Measurements from ENCODE around the gene SEC22C. TPM values are rescaled to one million over a fixed set of nuclear protein-coding genes. Genes with fewer than 3 reads are reported as not detected.

Gene SEC22C
- total and polyA plus RNA-seq, 7 donors = 11.2 to 46.8 (median 15.5) TPM

DNA sequence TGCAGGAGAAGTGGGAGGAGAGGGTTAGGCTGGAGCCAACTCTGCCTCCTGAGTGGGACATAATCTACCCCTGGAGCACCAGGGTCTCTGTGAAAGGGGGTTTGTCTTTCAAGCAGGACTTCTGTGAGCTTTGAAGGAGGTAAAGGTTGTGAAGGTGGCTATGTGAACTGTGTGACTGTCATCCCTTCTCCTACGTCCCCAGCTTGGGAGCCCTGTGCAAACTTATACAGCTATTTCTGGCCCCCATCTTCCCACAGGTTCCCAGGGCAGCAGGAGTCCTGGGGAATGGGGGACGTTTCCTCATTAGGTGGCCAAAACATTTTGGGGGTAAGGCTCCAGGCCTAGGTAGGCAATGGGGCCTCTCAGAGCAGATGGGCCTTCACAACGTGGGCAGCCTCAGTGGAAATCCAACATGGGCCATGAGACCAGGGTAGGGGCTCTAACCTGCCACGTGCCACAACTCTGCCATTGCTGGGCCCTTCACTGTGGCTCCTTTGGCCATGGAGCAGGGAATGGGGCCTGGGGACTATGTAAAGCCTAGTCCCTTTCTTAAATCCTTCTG lies 75.8 kb downstream of the SEC22C start:
- 78 to 96% (median 87%) methylated on average over 4 of the region's 4 CpGs for WGBS, 3 donors
- no peaks in the 10 kb centered on the region for H3K36me3 ChIP-seq (ENCODE audit: insufficient read depth in 1 of 2, low read depth in 1 of 2)
- intact Hi-C loops (cut with DNase I) = no loop called here
- H3K27me3 ChIP-seq (ENCODE audit: insufficient read depth in 3 of 3, low read length in 2 of 3) = peaks cover 0 to 33% (median 8%) of the 10 kb centered on the region in 3 donors
- no peak overlapping the region for H3K4me3 ChIP-seq
- H3K4me1 ChIP-seq = peaks cover 8% of the 10 kb centered on the region
- no peaks in the 10 kb centered on the region for H3K9me3 ChIP-seq
- no peak for DNase-seq
- no peak overlapping the region for H3K27ac ChIP-seq
- TF ChIP-seq, protein P1, sequence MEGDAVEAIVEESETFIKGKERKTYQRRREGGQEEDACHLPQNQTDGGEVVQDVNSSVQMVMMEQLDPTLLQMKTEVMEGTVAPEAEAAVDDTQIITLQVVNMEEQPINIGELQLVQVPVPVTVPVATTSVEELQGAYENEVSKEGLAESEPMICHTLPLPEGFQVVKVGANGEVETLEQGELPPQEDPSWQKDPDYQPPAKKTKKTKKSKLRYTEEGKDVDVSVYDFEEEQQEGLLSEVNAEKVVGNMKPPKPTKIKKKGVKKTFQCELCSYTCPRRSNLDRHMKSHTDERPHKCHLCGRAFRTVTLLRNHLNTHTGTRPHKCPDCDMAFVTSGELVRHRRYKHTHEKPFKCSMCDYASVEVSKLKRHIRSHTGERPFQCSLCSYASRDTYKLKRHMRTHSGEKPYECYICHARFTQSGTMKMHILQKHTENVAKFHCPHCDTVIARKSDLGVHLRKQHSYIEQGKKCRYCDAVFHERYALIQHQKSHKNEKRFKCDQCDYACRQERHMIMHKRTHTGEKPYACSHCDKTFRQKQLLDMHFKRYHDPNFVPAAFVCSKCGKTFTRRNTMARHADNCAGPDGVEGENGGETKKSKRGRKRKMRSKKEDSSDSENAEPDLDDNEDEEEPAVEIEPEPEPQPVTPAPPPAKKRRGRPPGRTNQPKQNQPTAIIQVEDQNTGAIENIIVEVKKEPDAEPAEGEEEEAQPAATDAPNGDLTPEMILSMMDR (IDR thresholded peaks at IDR 0.05) = no peak
- ATAC-seq = no peak

DNA sequence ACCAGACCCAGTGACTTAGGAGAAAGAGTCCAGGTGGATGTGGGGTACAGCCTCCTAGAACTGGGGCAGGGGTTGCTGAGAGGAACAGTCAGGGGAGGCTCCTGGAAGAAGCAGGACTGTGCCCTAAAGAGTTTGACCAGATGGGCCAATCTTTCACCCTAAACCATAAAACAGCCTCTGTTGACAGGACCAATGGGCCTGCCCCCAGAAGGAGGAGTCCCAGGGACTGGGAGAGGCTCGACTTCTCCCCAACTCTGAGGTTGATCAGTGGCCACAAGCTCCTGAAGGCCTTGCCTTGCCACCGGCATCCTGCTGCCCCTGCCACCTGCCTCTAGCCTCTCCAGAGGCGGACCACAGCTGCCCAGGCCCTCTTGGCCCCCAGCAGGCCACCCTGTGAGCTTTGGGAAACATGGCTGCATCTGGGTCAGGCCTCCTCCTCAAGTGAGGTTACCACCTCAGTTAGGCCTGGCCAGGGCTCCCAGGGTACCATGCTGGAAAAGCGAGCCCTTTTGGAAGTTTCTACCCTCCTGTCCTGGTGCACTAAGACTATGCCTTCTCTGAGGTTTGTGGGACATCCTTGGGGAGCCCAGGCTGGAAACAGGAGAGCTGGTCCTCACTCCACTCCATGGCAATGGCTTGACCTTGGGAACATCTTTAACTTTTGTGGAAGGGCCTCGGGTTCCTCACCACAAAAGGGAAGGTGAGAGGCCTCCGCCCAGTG lies 76.5 kb downstream of the SEC22C start:
- peaks cover 0 to 38% (median 11%) of the 10 kb centered on the region in 3 donors for H3K27me3 ChIP-seq (ENCODE audit: insufficient read depth in 3 of 3, low read length in 2 of 3)
- TF ChIP-seq, protein P1 (IDR thresholded peaks at IDR 0.05) = no peak
- H3K4me3 ChIP-seq = no peak overlapping the region
- H3K36me3 ChIP-seq (ENCODE audit: insufficient read depth in 1 of 2, low read depth in 1 of 2) = no peaks in the 10 kb centered on the region
- H3K4me1 ChIP-seq = peaks cover 8% of the 10 kb centered on the region
- no peak overlapping the region for H3K27ac ChIP-seq
- ATAC-seq = no peak
- intact Hi-C loops (cut with DNase I) = no loop called here
- DNase-seq = no peak
- 89 to 91% (median 90%) methylated on average over 6 of the region's 6 CpGs for WGBS, 3 donors
- no peaks in the 10 kb centered on the region for H3K9me3 ChIP-seq

DNA sequence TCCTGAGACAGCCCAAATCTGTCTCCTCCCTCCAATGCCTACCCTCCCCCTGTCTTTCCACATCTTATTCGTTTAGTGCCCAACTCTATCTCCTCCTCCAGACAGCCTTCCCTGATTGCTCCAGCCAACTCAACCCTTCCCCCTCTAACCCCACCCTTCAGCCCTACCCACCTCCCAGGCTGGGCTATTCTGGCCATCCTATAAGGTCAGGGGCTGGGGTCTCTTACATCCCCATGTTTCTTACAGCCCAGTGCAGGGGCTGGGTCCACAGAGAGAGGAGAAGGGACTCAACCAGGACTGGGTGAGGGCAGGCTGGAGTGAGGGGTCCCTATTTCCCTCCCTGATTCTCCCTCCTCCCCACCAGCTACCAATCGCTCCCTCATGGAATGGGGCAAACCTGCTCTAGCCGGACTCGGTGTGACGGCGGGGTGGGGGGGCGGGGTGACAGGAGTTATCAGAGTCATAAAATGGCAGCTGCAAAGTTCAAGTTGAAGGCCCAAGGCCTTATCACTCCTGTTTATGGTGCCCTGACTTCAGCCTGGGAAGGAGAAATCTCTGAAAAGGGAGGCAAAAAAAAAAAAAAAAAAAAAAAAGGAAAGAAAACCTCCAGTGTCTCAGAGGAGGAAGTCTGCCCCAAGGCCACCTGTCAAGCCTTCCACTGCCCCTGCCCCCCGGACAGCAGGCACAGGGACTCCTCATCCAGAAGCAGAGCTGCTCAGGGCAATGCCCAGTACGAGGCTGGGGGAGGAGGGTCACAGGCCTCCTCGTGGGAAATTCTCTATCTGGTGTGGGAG lies 77.2 kb downstream of the SEC22C start:
- H3K36me3 ChIP-seq (ENCODE audit: insufficient read depth in 1 of 2, low read depth in 1 of 2) = no peaks in the 10 kb centered on the region
- H3K4me3 ChIP-seq = no peak overlapping the region
- H3K27me3 ChIP-seq (ENCODE audit: insufficient read depth in 3 of 3, low read length in 2 of 3) = peaks cover 0 to 36% (median 14%) of the 10 kb centered on the region in 3 donors
- peaks cover 8% of the 10 kb centered on the region for H3K4me1 ChIP-seq
- no peak overlapping the region for H3K27ac ChIP-seq
- peak in 1 of 2 donors; percentile 27 for DNase-seq
- TF ChIP-seq, protein P1 (IDR thresholded peaks at IDR 0.05) = no peak
- WGBS, 3 donors = 77 to 80% (median 79%) methylated on average over 10 of the region's 10 CpGs
- H3K9me3 ChIP-seq = no peaks in the 10 kb centered on the region
- ATAC-seq = no peak
- intact Hi-C loops (cut with DNase I) = no loop called here

DNA sequence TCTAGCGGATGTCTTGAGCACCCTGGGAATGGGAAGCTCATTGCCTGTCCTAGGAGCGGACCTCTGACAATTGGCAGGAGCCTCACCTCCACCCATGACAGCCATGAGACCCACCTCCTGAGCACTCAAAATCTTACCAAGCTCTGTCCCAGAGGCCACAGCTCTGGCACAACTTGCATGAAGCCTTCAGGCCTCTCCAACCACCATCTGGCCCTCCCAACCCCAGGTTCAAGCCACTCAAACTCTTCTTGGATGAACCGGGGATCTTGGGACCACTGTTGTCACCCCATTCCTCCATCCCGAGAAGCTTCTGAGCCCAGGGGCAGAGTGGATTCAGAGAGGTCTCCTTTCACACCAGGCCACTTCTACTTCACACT lies 77.8 kb downstream of the SEC22C start:
- H3K9me3 ChIP-seq = no peaks in the 10 kb centered on the region
- H3K36me3 ChIP-seq (ENCODE audit: insufficient read depth in 1 of 2, low read depth in 1 of 2) = no peaks in the 10 kb centered on the region
- intact Hi-C loops (cut with DNase I) = no loop called here
- no peak overlapping the region for H3K27ac ChIP-seq
- peaks cover 8% of the 10 kb centered on the region for H3K4me1 ChIP-seq
- TF ChIP-seq, protein P1 (IDR thresholded peaks at IDR 0.05) = no peak
- WGBS, 3 donors = 80 to 95% (median 90%) methylated on average over 4 of the region's 4 CpGs
- no peak overlapping the region for H3K4me3 ChIP-seq
- ATAC-seq (no peak), DNase-seq (no peak)
- peaks cover 0 to 36% (median 15%) of the 10 kb centered on the region in 3 donors for H3K27me3 ChIP-seq (ENCODE audit: insufficient read depth in 3 of 3, low read length in 2 of 3)

All from psoas muscle (tissue), 8 donors.